Tibial nerve (tissue), 4 donors: ENCODE data around the gene NPIPA1. TPM values are rescaled to one million over a fixed set of nuclear protein-coding genes. Genes with fewer than 3 reads are reported as not detected.
"Not testable (repeated sequence)": the region's sequence is repeated elsewhere in the genome, so short reads cannot be mapped to it uniquely, and the experiment has no call there.

ENCODE experiments used
- DNase-seq, 2 donors: peaks; one replicate each; pipeline ENCODE4 v3.0.0-alpha.2; 2019; ENCODE audit warnings: low spot score in 2 of 2
- H3K27ac ChIP-seq, 4 donors: fragments of 200-600 bp; sonication (generic) in 3 of 4; one replicate each; pipeline ENCODE4 v1.5.1; 2017 to 2019; ENCODE audit warnings: mild to moderate bottlenecking in 1 of 4
- H3K27me3 ChIP-seq, 2 donors: fragments of 200-600 bp; sonication (generic) in 1 of 2; one replicate each; pipeline versions ENCODE4 v1.5.1 to v1.6.0; 2017 to 2019
- H3K36me3 ChIP-seq, 3 donors: fragments of 200-600 bp; sonication (generic); one replicate each; pipeline ENCODE4 v1.5.1; 2018 to 2019
- H3K4me1 ChIP-seq, 4 donors: fragments of 200-600 bp; sonication (generic) in 3 of 4; one replicate each; pipeline ENCODE4 v1.5.1; 2017 to 2019
- H3K4me3 ChIP-seq, 4 donors: fragments of 200-600 bp; sonication (generic) in 3 of 4; one replicate each; pipeline ENCODE4 v1.5.1; 2017 to 2019; ENCODE audit warnings: mild to moderate bottlenecking in 1 of 4, moderate library complexity in 1 of 4
- H3K9me3 ChIP-seq, 4 donors: fragments of 200-600 bp; sonication (generic) in 3 of 4; one replicate each; pipeline ENCODE4 v1.5.1; 2017 to 2019
- CTCF ChIP-seq, 5 experiments: fragments of 200-600 bp in 3 of 5; fragments of 450-650 bp in 2 of 5; sonication (generic) in 3 of 5; IDR thresholded peaks; one replicate each; pipeline ENCODE4 v1.5.1; 2016 to 2019; ENCODE audit warnings: antibody characterized with exemption in 5 of 5, mild to moderate bottlenecking in 3 of 5, moderate library complexity in 2 of 5
- EP300 ChIP-seq, 2 donors: sonication (generic); formaldehyde crosslinking; IDR thresholded peaks; one replicate each; pipeline ENCODE4 v1.6.1; 2017; ENCODE audit warnings: antibody characterized with exemption in 2 of 2, mild to moderate bottlenecking in 1 of 2
- POLR2A ChIP-seq, 2 donors: fragments of 450-650 bp; IDR thresholded peaks; one replicate each; pipeline ENCODE4 v1.6.1; 2017; ENCODE audit warnings: antibody characterized with exemption in 2 of 2, mild to moderate bottlenecking in 2 of 2, moderate library complexity in 2 of 2
- WGBS, 2 donors: methylation state at CpG; one replicate each; pipeline ENCODE4 v1.1.5; 2018; 5-methylcytosine and 5-hydroxymethylcytosine counted together
- total RNA-seq, 4 donors: library from RNA; depleted of rRNA; stranded (reverse); fragments of >200 nt; gene quantifications; one replicate each; pipeline ENCODE4 v1.1.0, GENCODE V29; 2016

The NPIPA1 gene
- total RNA-seq, 4 donors from 2014 or later = 95.5 to 193 (median 134) TPM

DNA sequence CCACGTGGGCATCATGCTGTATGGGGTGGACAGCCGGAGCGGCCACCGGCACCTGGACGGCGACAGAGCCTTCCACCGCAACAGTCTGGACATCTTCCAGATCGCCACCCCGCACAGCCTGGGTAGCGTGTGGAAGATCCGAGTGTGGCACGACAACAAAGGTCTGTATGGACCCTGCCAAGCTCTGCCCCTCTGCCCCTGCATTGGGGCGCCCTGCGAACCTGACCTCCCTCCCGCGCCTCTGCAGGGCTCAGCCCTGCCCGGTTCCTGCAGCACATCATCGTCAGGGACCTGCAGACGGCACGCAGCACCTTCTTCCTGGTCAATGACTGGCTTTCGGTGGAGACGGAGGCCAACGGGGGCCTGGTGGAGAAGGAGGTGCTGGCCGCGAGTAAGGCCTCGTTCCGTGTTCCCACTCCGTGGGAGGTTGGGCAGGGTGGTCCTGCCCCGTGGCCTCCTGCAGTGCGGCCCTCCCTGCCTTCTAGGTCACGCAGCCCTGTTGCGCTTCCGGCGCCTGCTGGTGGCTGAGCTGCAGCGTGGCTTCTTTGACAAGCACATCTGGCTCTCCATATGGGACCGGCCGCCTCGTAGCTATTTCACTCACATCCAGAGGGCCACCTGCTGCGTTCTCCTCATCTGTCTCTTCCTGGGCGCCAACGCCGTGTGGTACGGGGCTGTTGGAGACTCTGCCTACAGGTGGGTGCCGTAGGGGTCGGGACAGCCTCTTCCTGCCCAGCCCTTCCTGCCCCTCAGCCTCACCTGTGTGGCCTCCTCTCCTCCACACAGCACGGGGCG lies 4.5 kb upstream of the NPIPA1 start:
- H3K36me3 ChIP-seq = peaks cover 0 to 23% (median 0%) of the 10 kb centered on the region in 3 donors
- H3K4me1 ChIP-seq, DNase-seq, H3K9me3 ChIP-seq, H3K27me3 ChIP-seq, H3K27ac ChIP-seq, H3K4me3 ChIP-seq: not testable (repeated sequence)
- 80% methylated on average over 9 of the region's 47 CpGs; no CpG with 5 or more reads in 1 of the 2 donors for WGBS, 2 donors

DNA sequence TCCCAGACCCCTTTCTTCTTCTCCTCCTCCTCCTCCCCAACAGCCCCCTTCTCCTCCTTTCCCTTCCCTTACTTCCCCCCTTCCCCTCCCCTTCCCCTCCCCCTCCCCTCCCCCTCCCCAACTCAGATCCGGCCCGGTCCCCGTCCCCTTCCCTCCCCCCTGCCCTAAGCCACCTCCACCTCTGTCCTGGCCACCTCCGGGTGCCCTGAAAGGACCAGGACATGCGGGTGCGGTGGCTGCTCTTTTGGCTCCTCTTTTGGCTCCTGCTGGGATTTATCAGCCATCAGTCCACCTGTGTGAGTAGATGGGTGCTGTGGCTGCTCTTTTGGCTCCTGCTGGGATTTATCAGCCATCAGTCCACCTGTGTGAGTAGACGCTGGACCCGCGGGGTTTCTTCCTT lies 751 bp downstream of the NPIPA1 start:
- H3K27me3 ChIP-seq, H3K4me3 ChIP-seq, H3K4me1 ChIP-seq, H3K36me3 ChIP-seq, H3K27ac ChIP-seq, H3K9me3 ChIP-seq, DNase-seq: not testable (repeated sequence)
- WGBS, 2 donors = no CpG with 5 or more reads among the region's 9 CpGs

DNA sequence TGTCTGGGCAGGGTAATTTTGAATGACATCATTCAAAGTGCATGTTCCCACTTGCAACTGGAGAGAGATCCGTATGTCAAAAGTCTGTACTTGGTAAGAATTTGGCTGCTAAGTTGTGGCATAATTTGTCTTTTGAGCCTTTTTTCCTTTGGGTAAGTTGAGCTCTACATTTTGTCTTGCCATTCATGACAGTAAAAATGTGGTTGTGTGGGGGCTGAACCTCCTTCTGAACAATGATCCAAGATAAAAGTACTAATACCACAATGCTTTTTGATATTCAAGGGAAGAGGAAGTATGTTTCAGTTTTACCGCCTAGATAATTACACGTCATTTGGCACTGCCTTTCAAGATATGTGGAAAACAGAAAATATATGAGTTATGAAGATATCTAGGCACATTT lies 5.4 kb downstream of the NPIPA1 start:
- not testable (repeated sequence) for DNase-seq

DNA sequence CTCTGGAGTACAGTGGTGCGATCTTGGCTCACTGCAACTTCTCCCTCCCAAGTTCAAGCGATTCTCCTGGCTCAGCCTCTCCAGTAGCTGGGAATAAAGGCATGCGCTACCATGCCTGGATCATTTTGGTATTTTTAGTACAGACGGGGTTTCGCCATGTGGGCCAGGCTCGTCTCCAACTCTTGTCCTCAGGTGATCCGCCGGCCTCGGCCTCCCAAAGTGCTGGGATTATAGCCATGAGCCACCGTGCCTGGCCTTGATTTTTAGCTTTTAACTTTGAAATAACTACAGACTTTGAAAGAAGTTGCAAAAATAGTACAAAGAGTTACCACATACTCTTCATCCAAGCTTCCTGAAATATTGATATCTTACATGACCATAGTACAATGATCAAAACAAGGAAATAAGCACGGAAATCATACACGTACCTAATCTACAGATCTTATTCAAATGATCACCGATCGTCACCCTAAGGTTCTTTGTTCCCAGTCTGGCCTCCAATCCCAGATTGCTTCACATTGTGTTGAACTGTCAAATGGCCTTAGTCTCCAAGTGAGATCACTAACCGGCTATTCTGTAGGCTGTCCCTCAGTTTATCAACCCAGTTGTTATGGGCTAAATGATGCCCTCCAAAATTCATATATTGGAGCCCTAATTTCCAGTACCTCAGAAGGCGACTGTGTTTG lies 18.4 kb downstream of the NPIPA1 start:
- Histone ChIP-seq H3K4me3 (no peak overlapping the region), H3K9me3 (no peaks in the 10 kb centered on the region), H3K27ac (no peak overlapping the region), H3K27me3 (no peaks in the 10 kb centered on the region), H3K4me1 (peaks cover 0 to 6% (median 0%) of the 10 kb centered on the region in 4 donors), H3K36me3 (no peaks in the 10 kb centered on the region)
- DNase-seq = no peak
- TF ChIP-seq CTCF (IDR thresholded peaks at IDR 0.05) (no peak), POLR2A (IDR thresholded peaks at IDR 0.05) (no peak), EP300 (IDR thresholded peaks at IDR 0.05) (no peak)
- WGBS, 2 donors = 92 to 93% methylated on average over 16 of the region's 16 CpGs

More for the DNA sequence above, 5.4 kb downstream of the NPIPA1 start:
- not testable (repeated sequence) for H3K4me1 ChIP-seq, H3K9me3 ChIP-seq, H3K27ac ChIP-seq, H3K36me3 ChIP-seq, H3K27me3 ChIP-seq, H3K4me3 ChIP-seq
- 40 to 44% methylated on average over 3 of the region's 3 CpGs for WGBS, 2 donors

- no peak overlapping the region for H3K4me3 ChIP-seq
- H3K4me1 ChIP-seq = peaks cover 0 to 6% (median 0%) of the 10 kb centered on the region in 4 donors
- H3K27me3 ChIP-seq = no peaks in the 10 kb centered on the region
- H3K36me3 ChIP-seq = peaks cover 0 to under 1% (median 0%) of the 10 kb centered on the region in 3 donors
- H3K27ac ChIP-seq = no peak overlapping the region
- TF ChIP-seq CTCF (IDR thresholded peaks at IDR 0.05) = no peak
- TF ChIP-seq POLR2A (IDR thresholded peaks at IDR 0.05) = no peak
- no peak for TF ChIP-seq EP300 (IDR thresholded peaks at IDR 0.05)
- DNase-seq = no peak
- H3K9me3 ChIP-seq = no peaks in the 10 kb centered on the region
- 94 to 97% methylated on average over 28 of the region's 28 CpGs for WGBS, 2 donors
These were observed 20.5 kb downstream of the NPIPA1 start for GRCh38 chr16:14957576-14958322.

DNA sequence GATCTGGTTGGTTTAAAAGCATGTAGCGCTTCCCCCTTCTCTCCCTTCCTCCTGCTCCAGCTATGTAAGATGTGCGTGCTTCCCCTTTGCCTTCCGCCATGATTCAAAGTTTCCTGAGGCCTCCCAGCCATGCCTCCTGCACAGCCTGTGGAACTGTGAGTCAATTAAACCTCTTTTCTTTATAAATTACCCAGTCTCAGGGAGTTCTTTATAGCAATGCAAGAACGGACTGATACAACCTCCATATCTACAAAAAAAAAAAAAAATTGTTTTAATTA lies 21.0 kb downstream of the NPIPA1 start:
- no peaks in the 10 kb centered on the region for H3K27me3 ChIP-seq
- H3K36me3 ChIP-seq = peaks cover 0 to 5% (median 0%) of the 10 kb centered on the region in 3 donors
- H3K9me3 ChIP-seq = peaks cover 0 to 2% (median 0%) of the 10 kb centered on the region in 4 donors
- no peak overlapping the region for H3K4me3 ChIP-seq
- peaks cover 0 to 6% (median 0%) of the 10 kb centered on the region in 4 donors for H3K4me1 ChIP-seq
- H3K27ac ChIP-seq = no peak overlapping the region
- 92 to 95% methylated on average over 4 of the region's 4 CpGs for WGBS, 2 donors
- DNase-seq = no peak
- TF ChIP-seq CTCF (IDR thresholded peaks at IDR 0.05) (no peak), POLR2A (IDR thresholded peaks at IDR 0.05) (no peak), EP300 (IDR thresholded peaks at IDR 0.05) (no peak)
